Activated naive CD4-positive, alpha-beta T cell (primary cell): ENCODE data around the gene GNB1L.

Experiments
- DNase-seq, 4 experiments: peaks; one replicate each; lab custom pipeline; 2025; lab: John Stamatoyannopoulos, UW

Gene GNB1L

GRCh38 chr22:19823191-19823901 lies 31.3 kb downstream of the GNB1L start:
- no peak for DNase-seq

GRCh38 chr22:19822301-19823117 lies 32.2 kb downstream of the GNB1L start:
- no peak for DNase-seq

- no peak for DNase-seq
These were observed 33.0 kb downstream of the GNB1L start for GRCh38 chr22:19821523-19822300.

GRCh38 chr22:19820880-19821522 lies 33.7 kb downstream of the GNB1L start:
- DNase-seq: no peak

- no peak for DNase-seq
These were observed 34.5 kb downstream of the GNB1L start for GRCh38 chr22:19819911-19820879.

- no peak for DNase-seq
These were observed 35.3 kb downstream of the GNB1L start for GRCh38 chr22:19819208-19819910.

- DNase-seq: no peak
These were observed 36.1 kb downstream of the GNB1L start for GRCh38 chr22:19818324-19819207.

GRCh38 chr22:19816372-19817119 lies 38.1 kb downstream of the GNB1L start:
- no peak for DNase-seq

- DNase-seq: no peak
These were observed 38.8 kb downstream of the GNB1L start for GRCh38 chr22:19815823-19816290.

GRCh38 chr22:19815093-19815822 lies 39.4 kb downstream of the GNB1L start:
- no peak for DNase-seq

GRCh38 chr22:19814428-19814827 lies 40.2 kb downstream of the GNB1L start:
- DNase-seq: no peak

- no peak for DNase-seq
These were observed 41.8 kb downstream of the GNB1L start for GRCh38 chr22:19812910-19813309.

- no peak for DNase-seq
These were observed 42.6 kb downstream of the GNB1L start for GRCh38 chr22:19811811-19812771.

GRCh38 chr22:19811211-19811621 lies 43.5 kb downstream of the GNB1L start:
- no peak for DNase-seq

- no peak for DNase-seq
These were observed 44.1 kb downstream of the GNB1L start for GRCh38 chr22:19810381-19811201.

GRCh38 chr22:19809741-19810140 lies 44.9 kb downstream of the GNB1L start:
- DNase-seq: no peak
